Activated CD4-positive, alpha-beta T cell treated with anti-CD3 and anti-CD28 coated beads, Interleukin-2, amount 50 U/mL, for 48 hours (primary cell): ENCODE results near the gene CACNG4.
A peak's percentile ranks its signal among the peaks of the same experiment; 100 is the strongest.
"Not testable (repeated sequence)": the region's sequence is repeated elsewhere in the genome, so short reads cannot be mapped to it uniquely, and the experiment has no call there.

Experiments
- DNase-seq, 2 experiments: peaks; one replicate each; pipeline ENCODE4 v3.0.0-alpha.2; 2020

CACNG4 gene

GRCh38 chr17:66964930-66965800, 658 bp downstream of the CACNG4 start:
- peak; percentile 34 to 51 for DNase-seq

GRCh38 chr17:66965801-66966262, 1.3 kb downstream of the CACNG4 start:
- DNase-seq = peak; percentile 5 to 12

- DNase-seq = no peak
Observed at GRCh38 chr17:66966298-66966697, 1.8 kb downstream of the CACNG4 start.

- DNase-seq = no peak
Observed at GRCh38 chr17:66966704-66967418, 2.4 kb downstream of the CACNG4 start.

GRCh38 chr17:66967837-66968543, 3.5 kb downstream of the CACNG4 start:
- DNase-seq = no peak

GRCh38 chr17:66968916-66969315, 4.4 kb downstream of the CACNG4 start:
- no peak for DNase-seq

GRCh38 chr17:66970140-66970539, 5.6 kb downstream of the CACNG4 start:
- DNase-seq = no peak

- no peak for DNase-seq
Observed at GRCh38 chr17:66970797-66971196, 6.3 kb downstream of the CACNG4 start.

GRCh38 chr17:66971264-66971663, 6.8 kb downstream of the CACNG4 start:
- no peak for DNase-seq

- DNase-seq = no peak
Observed at GRCh38 chr17:66971730-66972441, 7.4 kb downstream of the CACNG4 start.

- DNase-seq = not testable (repeated sequence)
Observed at GRCh38 chr17:66972442-66972830, 7.9 kb downstream of the CACNG4 start.

- no peak for DNase-seq
Observed at GRCh38 chr17:66975188-66975587, 10.7 kb downstream of the CACNG4 start.

GRCh38 chr17:66975614-66976378, 11.3 kb downstream of the CACNG4 start:
- peak; percentile 8 to 14 for DNase-seq

GRCh38 chr17:66976379-66976663, 11.8 kb downstream of the CACNG4 start:
- no peak for DNase-seq

GRCh38 chr17:66976781-66977201, 12.3 kb downstream of the CACNG4 start:
- no peak for DNase-seq

- DNase-seq = no peak
Observed at GRCh38 chr17:66978514-66979061, 14.1 kb downstream of the CACNG4 start.

GRCh38 chr17:66980896-66981295, 16.4 kb downstream of the CACNG4 start:
- DNase-seq = no peak

- no peak for DNase-seq
Observed at GRCh38 chr17:66981983-66982508, 17.5 kb downstream of the CACNG4 start.

- DNase-seq = no peak
Observed at GRCh38 chr17:66983414-66984021, 19.0 kb downstream of the CACNG4 start.

- DNase-seq = no peak
Observed at GRCh38 chr17:66984730-66985129, 20.2 kb downstream of the CACNG4 start.
